Esophagus squamous epithelium (tissue), 4 donors: Measurements from ENCODE around the gene TMEM131.

Source experiments
- POLR2A ChIP-seq, 4 donors: fragments of 450-650 bp; IDR thresholded peaks; one replicate each; pipeline ENCODE4 v1.6.1; 2017; ENCODE audit warnings: antibody characterized with exemption in 4 of 4, mild to moderate bottlenecking in 4 of 4, moderate library complexity in 3 of 4
- TF ChIP-seq, protein P1 (sequence below), 6 experiments: fragments of 450-650 bp in 4 of 6; fragments of 200-600 bp in 2 of 6; sonication (generic) in 2 of 6; IDR thresholded peaks; one replicate each; pipeline ENCODE4 v1.5.1; 2016 to 2019; ENCODE audit warnings: antibody characterized with exemption in 6 of 6, mild to moderate bottlenecking in 4 of 6, moderate library complexity in 4 of 6

DNA sequence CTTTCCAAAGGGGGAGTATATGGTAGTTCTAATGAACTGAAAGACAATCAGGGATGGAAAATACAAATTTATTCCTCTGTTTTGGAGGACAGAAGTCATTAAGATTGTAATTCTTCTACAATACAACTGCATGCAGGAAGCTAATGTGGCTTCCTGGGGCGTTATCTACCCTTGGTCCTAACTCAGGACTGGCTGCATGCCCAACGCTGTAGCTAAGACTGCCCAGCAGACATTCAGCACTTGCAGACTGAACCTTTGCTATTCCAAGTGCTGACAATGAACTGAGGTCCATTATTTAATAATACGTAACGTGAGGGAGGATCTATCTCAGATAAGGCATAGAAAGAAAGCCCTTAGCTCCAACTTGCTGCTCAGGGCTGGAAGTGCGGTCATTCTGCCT is 229.2 kb downstream of the TMEM131 start:
- TF ChIP-seq, protein P1, sequence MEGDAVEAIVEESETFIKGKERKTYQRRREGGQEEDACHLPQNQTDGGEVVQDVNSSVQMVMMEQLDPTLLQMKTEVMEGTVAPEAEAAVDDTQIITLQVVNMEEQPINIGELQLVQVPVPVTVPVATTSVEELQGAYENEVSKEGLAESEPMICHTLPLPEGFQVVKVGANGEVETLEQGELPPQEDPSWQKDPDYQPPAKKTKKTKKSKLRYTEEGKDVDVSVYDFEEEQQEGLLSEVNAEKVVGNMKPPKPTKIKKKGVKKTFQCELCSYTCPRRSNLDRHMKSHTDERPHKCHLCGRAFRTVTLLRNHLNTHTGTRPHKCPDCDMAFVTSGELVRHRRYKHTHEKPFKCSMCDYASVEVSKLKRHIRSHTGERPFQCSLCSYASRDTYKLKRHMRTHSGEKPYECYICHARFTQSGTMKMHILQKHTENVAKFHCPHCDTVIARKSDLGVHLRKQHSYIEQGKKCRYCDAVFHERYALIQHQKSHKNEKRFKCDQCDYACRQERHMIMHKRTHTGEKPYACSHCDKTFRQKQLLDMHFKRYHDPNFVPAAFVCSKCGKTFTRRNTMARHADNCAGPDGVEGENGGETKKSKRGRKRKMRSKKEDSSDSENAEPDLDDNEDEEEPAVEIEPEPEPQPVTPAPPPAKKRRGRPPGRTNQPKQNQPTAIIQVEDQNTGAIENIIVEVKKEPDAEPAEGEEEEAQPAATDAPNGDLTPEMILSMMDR (IDR thresholded peaks at IDR 0.05), result no peak
- TF ChIP-seq POLR2A (IDR thresholded peaks at IDR 0.05), result no peak
